PC-9 (cell line): ENCODE data around the gene RRAD. TPM values are rescaled to one million over a fixed set of nuclear protein-coding genes. Genes with fewer than 3 reads are reported as not detected.
A peak's percentile ranks its signal among the peaks of the same experiment; 100 is the strongest.
"Not testable (repeated sequence)": the region's sequence is repeated elsewhere in the genome, so short reads cannot be mapped to it uniquely, and the experiment has no call there.

Experiments used
- BruUV-seq: library from RNA; stranded (reverse); fragments of 400-500 nt; replicated peaks from 2 replicates; lab custom pipeline; 2021; lab: Mats Ljungman, UMichigan
- CTCF ChIA-PET: fragments of 300-600 bp; sonication (Branson Sonifier 250); formaldehyde crosslinking; loops from one replicate; lab custom pipeline; 2022; ENCODE audit warnings: antibody characterized with exemption; lab: Charles Lee
- POLR2A ChIA-PET: fragments of 300-600 bp; sonication (Branson Sonifier 250); formaldehyde crosslinking; loops from one replicate; lab custom pipeline; 2022; ENCODE audit warnings: antibody characterized with exemption; ENCODE audit not compliant: unreplicated experiment; lab: Charles Lee
- DNase-seq, 2 experiments: peaks; one replicate each; pipeline versions ENCODE4 v3.0.0 to v3.0.0-alpha.2; 2015 to 2022; ENCODE audit warnings: mixed read lengths in 1 of 2
- H2AFZ ChIP-seq: fragments of 200-600 bp; sonication (generic); 2 replicates; pipeline ENCODE4 v1.8.1; 2017; ENCODE audit warnings: antibody characterized with exemption
- H3F3A ChIP-seq: fragments of 200-600 bp; sonication (generic); 2 replicates; pipeline ENCODE4 v1.8.1; 2017; ENCODE audit warnings: antibody characterized with exemption, mild to moderate bottlenecking, low read depth; ENCODE audit not compliant: insufficient read depth
- H3K27ac ChIP-seq: fragments of 200-600 bp; sonication (generic); 2 replicates; pipeline ENCODE4 v1.6.1; 2016; ENCODE audit warnings: mixed run types
- H3K27me3 ChIP-seq: fragments of 200-600 bp; sonication (generic); 2 replicates; pipeline ENCODE4 v1.6.1; 2016; ENCODE audit warnings: low read depth, mixed run types; ENCODE audit not compliant: insufficient read depth
- H3K36me3 ChIP-seq: fragments of 200-600 bp; sonication (generic); 2 replicates; pipeline ENCODE4 v1.6.1; 2016; ENCODE audit warnings: low read depth, mixed run types
- H3K4me1 ChIP-seq: fragments of 200-600 bp; sonication (generic); replicated peaks from 2 replicates; pipeline ENCODE4 v1.6.1; 2016; ENCODE audit warnings: mixed run types; ENCODE audit not compliant: insufficient read depth
- H3K4me2 ChIP-seq: fragments of 200-600 bp; sonication (generic); 2 replicates; pipeline ENCODE4 v1.6.1; 2017; ENCODE audit warnings: mixed run types
- H3K4me3 ChIP-seq: fragments of 200-600 bp; sonication (generic); 2 replicates; pipeline ENCODE4 v1.6.1; 2016; ENCODE audit warnings: mixed run types
- H3K79me2 ChIP-seq: fragments of 200-600 bp; sonication (generic); 2 replicates; pipeline ENCODE4 v1.6.1; 2017; ENCODE audit warnings: low read depth, mixed run types
- H3K9me2 ChIP-seq: fragments of 200-600 bp; sonication (generic); 2 replicates; pipeline ENCODE4 v1.8.1; 2017; ENCODE audit warnings: mild to moderate bottlenecking; ENCODE audit not compliant: insufficient read depth
- H3K9me3 ChIP-seq: fragments of 200-600 bp; sonication (generic); 2 replicates; pipeline ENCODE4 v1.8.1; 2016; ENCODE audit warnings: low read depth; ENCODE audit not compliant: insufficient read depth
- H4K20me1 ChIP-seq: fragments of 200-600 bp; sonication (generic); 2 replicates; pipeline ENCODE4 v1.8.1; 2017; ENCODE audit not compliant: insufficient read depth
- EZH2 ChIP-seq: fragments of 200-600 bp; sonication (generic); IDR thresholded peaks from 2 replicates; pipeline ENCODE4 v1.8.0; 2017; ENCODE audit warnings: antibody characterized with exemption, low read depth
- intact Hi-C: fragments of 100-400 bp; cut with micrococcal nuclease; formaldehyde crosslinking; loops from one replicate; pipeline ENCODE4 v1.10.0; 2022; ENCODE audit not compliant: unreplicated experiment
- total RNA-seq: library from RNA; stranded (reverse); gene quantifications from 2 replicates; pipeline ENCODE4 v1.2.3, GENCODE V29; 2021
- TF ChIP-seq, protein P1 (sequence below): fragments of 200-600 bp; sonication (generic); conservative IDR thresholded peaks from 2 replicates; pipeline ENCODE4 v1.6.1; 2017; ENCODE audit warnings: mixed run types, antibody characterized with exemption, mild to moderate bottlenecking, moderate library complexity

The RRAD gene
- total RNA-seq, 1 experiment from 2014 or later, result 0.24 TPM

DNA sequence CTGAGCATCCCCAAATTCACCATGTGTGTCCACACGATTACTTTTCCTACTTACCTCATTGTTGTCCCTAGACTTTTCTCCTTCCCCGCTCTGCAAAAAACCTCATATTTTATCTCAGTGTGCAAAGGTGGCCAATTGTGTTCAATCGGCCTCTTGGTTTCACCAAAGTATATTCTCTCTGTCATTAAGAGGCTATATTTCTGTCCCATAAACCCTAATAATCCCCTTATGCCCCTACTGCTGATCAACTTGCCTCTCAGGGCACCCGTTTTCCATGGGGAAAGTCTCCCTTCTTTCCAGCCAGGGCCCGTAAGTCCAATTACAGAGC lies 21.6 kb upstream of the RRAD start:
- no TSS peak for BruUV-seq
- CTCF ChIA-PET, result no interaction called here
- Histone ChIP-seq H3K4me1 (no peaks in the 10 kb centered on the region), H3K27ac (no peak overlapping the region), H3F3A (peaks cover 18% of the 10 kb centered on the region; the same call in 1 of the 2 replicates), H3K9me3 (no peaks in the 10 kb centered on the region), H3K4me3 (no peak overlapping the region), H3K4me2 (peak overlapping the region; percentile 97; the same call in 1 of the 2 replicates), H3K79me2 (no peaks in the 10 kb centered on the region), H2AFZ (no peak overlapping the region), H3K9me2 (no peaks in the 10 kb centered on the region), H4K20me1 (no peaks in the 10 kb centered on the region), H3K36me3 (no peaks in the 10 kb centered on the region), H3K27me3 (no peaks in the 10 kb centered on the region)
- TF ChIP-seq, protein P1, sequence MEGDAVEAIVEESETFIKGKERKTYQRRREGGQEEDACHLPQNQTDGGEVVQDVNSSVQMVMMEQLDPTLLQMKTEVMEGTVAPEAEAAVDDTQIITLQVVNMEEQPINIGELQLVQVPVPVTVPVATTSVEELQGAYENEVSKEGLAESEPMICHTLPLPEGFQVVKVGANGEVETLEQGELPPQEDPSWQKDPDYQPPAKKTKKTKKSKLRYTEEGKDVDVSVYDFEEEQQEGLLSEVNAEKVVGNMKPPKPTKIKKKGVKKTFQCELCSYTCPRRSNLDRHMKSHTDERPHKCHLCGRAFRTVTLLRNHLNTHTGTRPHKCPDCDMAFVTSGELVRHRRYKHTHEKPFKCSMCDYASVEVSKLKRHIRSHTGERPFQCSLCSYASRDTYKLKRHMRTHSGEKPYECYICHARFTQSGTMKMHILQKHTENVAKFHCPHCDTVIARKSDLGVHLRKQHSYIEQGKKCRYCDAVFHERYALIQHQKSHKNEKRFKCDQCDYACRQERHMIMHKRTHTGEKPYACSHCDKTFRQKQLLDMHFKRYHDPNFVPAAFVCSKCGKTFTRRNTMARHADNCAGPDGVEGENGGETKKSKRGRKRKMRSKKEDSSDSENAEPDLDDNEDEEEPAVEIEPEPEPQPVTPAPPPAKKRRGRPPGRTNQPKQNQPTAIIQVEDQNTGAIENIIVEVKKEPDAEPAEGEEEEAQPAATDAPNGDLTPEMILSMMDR, result no peak
- TF ChIP-seq EZH2, result no peak
- DNase-seq, result no peak
- intact Hi-C loops, result loop anchor here (1.0 to 5.0 kb wide), 3 partner anchors 52 to 568 kb away; no protein-coding TSS in a partner anchor
- POLR2A ChIA-PET, result interaction anchor here (0.6 to 0.9 kb wide), 3 partner anchors 90 to 330 kb away, joined by 4 read pairs; no protein-coding TSS in a partner anchor

DNA sequence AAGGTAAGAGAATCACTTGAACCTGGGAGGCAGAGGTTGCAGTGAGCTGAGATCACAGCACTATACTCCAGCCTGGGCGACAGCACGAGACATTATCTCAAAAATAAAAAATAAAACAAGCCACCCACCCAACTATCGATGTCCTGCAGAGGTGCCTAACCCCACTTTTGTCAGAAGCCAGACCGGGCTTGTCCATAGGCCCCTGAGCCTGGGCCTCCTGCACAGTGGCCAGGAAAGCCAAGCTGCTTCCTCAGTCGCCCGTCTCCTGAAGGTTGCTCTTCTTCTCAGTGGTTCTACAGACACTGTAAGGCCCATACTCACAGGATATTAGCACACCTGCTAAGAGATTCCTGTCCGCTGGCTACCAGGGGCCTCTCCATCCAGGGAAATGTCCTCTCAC lies 21.2 kb upstream of the RRAD start:
- Histone ChIP-seq H3K4me1 (no peaks in the 10 kb centered on the region), H3K79me2 (no peaks in the 10 kb centered on the region), H3K4me3 (no peak overlapping the region), H3K4me2 (no peak overlapping the region), H2AFZ (no peak overlapping the region), H4K20me1 (no peaks in the 10 kb centered on the region), H3K36me3 (no peaks in the 10 kb centered on the region), H3K9me2 (no peaks in the 10 kb centered on the region), H3K27ac (no peak overlapping the region), H3K9me3 (no peaks in the 10 kb centered on the region), H3K27me3 (no peaks in the 10 kb centered on the region), H3F3A (peaks cover 18% of the 10 kb centered on the region; the same call in 1 of the 2 replicates)
- DNase-seq, result no peak
- POLR2A ChIA-PET, result interaction anchor here (0.9 kb wide), 1 partner anchor 331 kb away, joined by 4 read pairs; no protein-coding TSS in a partner anchor
- intact Hi-C loops, result loop anchor here (2.0 to 5.0 kb wide), 2 partner anchors 539 to 568 kb away; no protein-coding TSS in a partner anchor
- BruUV-seq, result no TSS peak
- CTCF ChIA-PET, result no interaction called here
- TF ChIP-seq, protein P1, result no peak
- no peak for TF ChIP-seq EZH2

DNA sequence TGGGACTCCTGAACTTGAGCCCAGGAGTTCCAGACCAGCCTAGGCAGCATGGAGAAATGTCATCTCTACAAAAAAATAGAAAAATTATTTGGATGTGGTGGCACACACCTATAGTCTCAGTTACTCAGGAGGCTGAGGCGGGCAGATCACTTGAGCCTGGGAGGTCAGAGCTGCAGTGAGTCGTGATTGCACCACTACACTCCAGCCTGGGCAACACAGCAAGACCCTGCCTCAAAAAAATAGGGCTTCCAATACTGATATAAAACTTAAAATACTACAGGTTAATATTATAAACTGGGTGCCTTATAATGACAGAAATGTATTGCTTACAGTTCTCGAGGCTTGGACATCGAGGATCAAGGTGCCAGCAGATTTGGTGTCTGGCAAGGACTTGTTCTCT lies 20.6 kb upstream of the RRAD start:
- Histone ChIP-seq H3K79me2 (no peaks in the 10 kb centered on the region), H3K36me3 (no peaks in the 10 kb centered on the region), H3F3A (peaks cover 18% of the 10 kb centered on the region; the same call in 1 of the 2 replicates), H3K4me3 (no peak overlapping the region), H3K4me2 (no peak overlapping the region), H3K4me1 (no peaks in the 10 kb centered on the region), H3K9me2 (no peaks in the 10 kb centered on the region), H4K20me1 (no peaks in the 10 kb centered on the region), H3K27me3 (no peaks in the 10 kb centered on the region), H3K27ac (no peak overlapping the region), H2AFZ (no peak overlapping the region), H3K9me3 (no peaks in the 10 kb centered on the region)
- ChIA-PET CTCF (no interaction called here), POLR2A (interaction anchor here (0.9 kb wide), 1 partner anchor 331 kb away, joined by 4 read pairs; no protein-coding TSS in a partner anchor)
- no TSS peak for BruUV-seq
- DNase-seq, result no peak
- no peak for TF ChIP-seq EZH2
- TF ChIP-seq, protein P1, result no peak
- intact Hi-C loops, result loop anchor here (2.0 to 5.0 kb wide), 2 partner anchors 539 to 569 kb away; no protein-coding TSS in a partner anchor

DNA sequence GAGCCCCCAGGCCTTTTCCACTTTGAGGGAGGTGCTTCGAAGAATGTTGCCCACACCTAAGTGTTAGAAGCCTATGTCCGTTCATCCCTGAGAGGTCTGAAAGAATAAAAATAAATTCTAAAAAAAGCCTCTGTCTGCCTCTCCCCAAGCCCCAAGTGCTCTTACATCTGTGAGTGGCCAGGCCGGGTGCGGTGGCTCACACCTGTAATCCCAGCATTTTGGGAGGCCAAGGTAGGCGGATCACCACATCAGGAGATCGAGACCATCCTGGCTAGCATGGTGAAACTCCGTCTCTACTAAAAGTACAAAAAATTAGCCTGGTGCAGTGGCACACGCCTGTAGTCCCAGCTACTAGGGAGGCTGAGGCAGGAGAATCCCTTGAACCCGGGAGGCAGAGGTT lies 19.6 kb upstream of the RRAD start:
- DNase-seq, H3K79me2 ChIP-seq, H3K9me2 ChIP-seq, CTCF ChIA-PET, H2AFZ ChIP-seq, H3K4me2 ChIP-seq, H3K27me3 ChIP-seq, H3K4me3 ChIP-seq, POLR2A ChIA-PET, BruUV-seq, H4K20me1 ChIP-seq, H3K4me1 ChIP-seq, H3K27ac ChIP-seq, H3K9me3 ChIP-seq, H3K36me3 ChIP-seq: not testable (repeated sequence)
- intact Hi-C loops, result loop anchor here (5.0 kb wide), 1 partner anchor 538 kb away; no protein-coding TSS in a partner anchor
- peaks cover 18% of the 10 kb centered on the region; the same call in 1 of the 2 replicates for H3F3A ChIP-seq
